Stomach smooth muscle (tissue), 2 donors: ENCODE data around the gene EIF1.

Source experiments
- H3K27ac ChIP-seq: one replicate; pipeline ENCODE4 v1.7.0; 2013; ENCODE audit warnings: mild to moderate bottlenecking, low read length, inconsistent platforms
- H3K27me3 ChIP-seq, 2 donors: one replicate each; pipeline ENCODE4 v1.7.0; 2013; ENCODE audit warnings: low read length in 2 of 2; ENCODE audit not compliant: insufficient read depth in 2 of 2, control insufficient read depth in 1 of 2
- H3K36me3 ChIP-seq, 2 donors: one replicate each; pipeline ENCODE4 v1.7.0; 2013; ENCODE audit warnings: low read length in 2 of 2; ENCODE audit not compliant: control insufficient read depth in 2 of 2, insufficient read depth in 2 of 2
- H3K4me1 ChIP-seq: one replicate; pipeline ENCODE4 v1.7.0; 2013; ENCODE audit warnings: low read length; ENCODE audit not compliant: control insufficient read depth, insufficient read depth
- H3K4me3 ChIP-seq, 2 donors: one replicate each; pipeline ENCODE4 v1.7.0; 2013; ENCODE audit warnings: low read length in 2 of 2
- H3K9ac ChIP-seq, 2 donors: one replicate each; pipeline ENCODE4 v1.7.0; 2013; ENCODE audit warnings: low read length in 2 of 2, mild to moderate bottlenecking in 1 of 2
- H3K9me3 ChIP-seq, 2 donors: one replicate each; pipeline ENCODE4 v1.7.0; 2013; ENCODE audit warnings: low read length in 2 of 2; ENCODE audit not compliant: control insufficient read depth in 2 of 2
- donor health status: healthy.
- donor health status: Pancreatic carcinoma.

EIF1 gene

DNA sequence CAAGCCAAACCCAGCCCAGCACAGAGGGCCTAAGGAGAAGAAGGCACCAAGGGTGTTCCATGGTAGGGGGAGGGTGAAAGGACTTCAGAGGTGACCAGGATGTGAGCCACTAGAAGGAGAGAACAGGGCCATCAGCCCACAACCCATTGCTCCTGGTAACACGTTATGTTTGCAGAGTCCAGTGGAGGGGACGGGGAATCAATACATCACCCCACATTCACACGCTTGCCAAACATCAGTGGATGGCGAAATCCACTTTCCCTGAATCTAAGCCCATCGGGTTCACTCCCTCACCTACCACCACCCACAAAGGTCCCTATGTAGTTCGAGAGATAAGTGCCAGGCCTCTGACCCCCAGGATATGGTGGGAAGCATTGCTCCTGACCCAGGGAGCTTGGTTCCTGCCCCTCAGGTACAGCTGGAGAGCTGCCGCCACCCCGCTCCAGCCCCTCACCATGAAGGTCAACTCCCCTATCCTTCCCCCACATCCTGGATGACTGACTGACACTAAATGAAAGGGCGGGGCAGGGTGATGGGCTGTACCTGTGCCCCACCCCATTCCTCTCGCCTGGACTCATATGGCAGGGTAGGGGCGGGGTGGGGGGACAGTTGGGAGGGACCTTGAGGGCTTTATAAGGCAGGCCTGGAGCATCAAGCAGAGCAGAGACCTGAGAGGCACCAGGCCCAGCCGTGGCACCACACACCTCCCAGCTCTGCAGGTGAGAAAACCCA, 23.1 kb downstream of the EIF1 start, which contains the start of gene GAST:
Gene GAST (plus strand): TSS at position 663 of the 732 bp plus-strand sequence. CDS start 3,106 bp downstream, outside the sequence.
- peaks cover 0 to 2% of the 10 kb centered on the region in 2 donors for H3K27me3 ChIP-seq
- no peak within 1 kb of the TSS for H3K9ac ChIP-seq
- H3K27ac ChIP-seq, result no peak within 1 kb of the TSS
- H3K4me3 ChIP-seq, result no peak within 1 kb of the TSS
- H3K36me3 ChIP-seq, result no peaks in the 10 kb centered on the region
- H3K9me3 ChIP-seq, result no peaks in the 10 kb centered on the region
- no peaks in the 10 kb centered on the region for H3K4me1 ChIP-seq

DNA sequence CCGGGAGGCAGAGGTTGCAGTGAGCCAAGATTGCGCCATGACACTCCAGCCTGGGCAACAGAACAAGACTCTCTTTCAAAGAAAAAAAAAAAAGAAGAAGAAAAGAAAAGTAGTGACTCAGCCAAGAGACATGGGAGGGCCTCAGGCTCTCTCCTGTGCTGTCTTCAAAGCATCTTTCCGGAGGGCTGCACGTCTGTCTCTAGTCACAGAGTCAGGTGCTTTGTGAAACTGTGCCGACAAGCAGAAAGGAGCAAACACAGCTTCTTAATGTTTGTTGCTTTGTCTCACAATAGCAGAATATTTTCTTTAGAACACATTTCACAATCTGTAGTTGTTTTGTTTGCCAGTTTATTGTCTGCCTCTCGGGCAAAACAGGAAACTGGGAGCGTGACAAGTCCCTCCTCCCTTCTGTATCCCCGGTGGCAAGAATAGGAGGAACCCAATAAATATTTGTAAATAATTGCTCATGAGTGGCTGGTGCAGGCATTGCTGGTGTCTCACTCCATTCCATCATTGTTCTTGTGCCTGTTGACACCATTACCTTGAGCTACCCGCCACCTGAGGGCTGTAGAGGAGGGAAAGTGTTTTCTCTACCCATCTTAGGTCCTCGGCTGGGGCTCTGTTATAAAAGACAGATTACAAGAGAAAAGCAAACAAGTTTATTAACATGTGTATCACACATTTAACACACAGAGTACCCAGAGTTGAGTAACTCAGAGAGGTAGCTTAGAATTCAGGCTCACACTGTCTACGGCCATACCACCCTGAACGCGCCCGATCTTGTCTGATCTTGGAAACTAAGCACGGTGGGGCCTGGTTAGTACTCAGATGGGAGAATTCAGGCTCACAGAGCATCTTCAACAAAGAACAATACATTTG, 29.0 kb downstream of the EIF1 start:
- Histone ChIP-seq H3K27ac (no peak overlapping the region), H3K4me3 (no peak overlapping the region), H3K9ac (no peak overlapping the region), H3K27me3 (no peaks in the 10 kb centered on the region), H3K4me1 (peaks cover 2% of the 10 kb centered on the region), H3K36me3 (no peaks in the 10 kb centered on the region), H3K9me3 (no peaks in the 10 kb centered on the region)

DNA sequence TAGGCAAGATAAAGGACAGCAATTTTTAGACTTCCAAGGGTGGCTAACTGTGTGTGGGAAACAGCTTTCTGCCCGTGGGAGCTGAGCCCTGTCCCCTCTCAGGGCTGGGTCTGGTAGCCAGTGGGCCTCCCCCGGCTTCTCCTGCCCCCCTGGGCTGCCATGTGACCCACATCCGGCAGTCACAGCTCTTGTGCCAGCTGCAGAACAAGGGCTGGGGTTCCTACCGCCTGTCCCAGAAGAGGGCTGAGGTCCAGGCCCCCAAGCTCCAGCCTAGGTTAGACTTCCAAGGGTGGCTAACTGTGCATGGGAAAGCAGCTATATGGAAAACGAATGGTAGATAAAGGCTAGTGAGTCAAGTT, 29.6 kb downstream of the EIF1 start:
- H3K36me3 ChIP-seq, result no peaks in the 10 kb centered on the region
- H3K4me3 ChIP-seq, result no peak overlapping the region
- H3K9me3 ChIP-seq, result no peaks in the 10 kb centered on the region
- H3K27ac ChIP-seq, result no peak overlapping the region
- no peak overlapping the region for H3K9ac ChIP-seq
- H3K4me1 ChIP-seq, result peaks cover 2% of the 10 kb centered on the region
- no peaks in the 10 kb centered on the region for H3K27me3 ChIP-seq

DNA sequence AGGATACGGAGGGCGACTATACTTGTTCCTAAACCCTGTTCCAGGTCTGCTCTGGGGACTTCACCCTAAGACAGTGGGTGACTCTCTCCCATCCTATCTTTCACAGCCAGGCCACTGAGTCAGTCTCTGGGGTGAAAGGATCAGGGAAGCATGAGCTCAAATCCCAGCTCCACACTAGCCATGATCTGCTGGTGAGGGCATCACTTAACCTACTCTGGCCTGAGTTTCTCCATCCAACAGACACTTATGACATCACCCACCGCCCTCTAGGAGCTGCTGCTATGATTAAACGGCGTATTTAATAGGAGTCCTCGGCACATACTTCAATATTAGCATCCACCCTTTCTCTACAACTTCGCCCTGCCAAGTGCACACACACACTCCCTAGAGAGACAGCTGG, 33.5 kb downstream of the EIF1 start:
- no peaks in the 10 kb centered on the region for H3K36me3 ChIP-seq
- peaks cover 2% of the 10 kb centered on the region for H3K4me1 ChIP-seq
- no peak overlapping the region for H3K9ac ChIP-seq
- no peak overlapping the region for H3K27ac ChIP-seq
- H3K9me3 ChIP-seq, result no peaks in the 10 kb centered on the region
- no peak overlapping the region for H3K4me3 ChIP-seq
- no peaks in the 10 kb centered on the region for H3K27me3 ChIP-seq

DNA sequence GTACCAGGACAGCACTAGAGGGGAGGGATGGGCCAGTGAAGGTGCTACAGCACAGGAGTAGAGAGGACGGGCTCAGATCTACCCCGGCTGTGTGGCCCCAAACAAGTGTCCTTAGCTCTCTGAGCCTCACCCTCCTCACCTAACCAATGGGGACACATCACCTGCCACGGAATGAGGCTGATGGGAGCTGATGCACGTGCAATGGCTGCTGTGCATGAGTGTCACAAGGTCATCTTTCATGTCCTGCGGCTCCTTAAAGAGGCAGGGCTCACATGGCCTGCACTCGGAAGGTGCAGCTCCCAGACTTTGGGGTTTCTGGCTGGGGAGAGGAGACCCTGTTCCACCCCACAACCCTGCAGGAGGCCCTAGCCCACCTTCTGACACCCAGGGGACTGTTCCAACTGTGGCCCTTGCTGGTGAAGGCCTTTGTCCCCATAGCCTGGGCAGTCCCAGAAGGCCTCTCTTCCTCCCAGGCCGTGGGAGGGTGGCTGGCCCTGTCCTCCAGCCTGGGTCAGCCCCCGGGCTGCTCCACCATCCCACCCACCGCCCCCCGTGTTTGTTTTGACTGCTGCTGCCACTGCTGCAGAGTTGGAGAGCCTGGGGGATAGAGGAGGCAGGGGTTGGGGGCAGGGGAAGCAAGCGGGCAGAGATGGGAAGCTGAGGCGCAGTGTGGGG, 35.3 kb downstream of the EIF1 start:
- Histone ChIP-seq H3K4me3 (no peak overlapping the region), H3K9ac (no peak overlapping the region), H3K4me1 (no peaks in the 10 kb centered on the region), H3K27me3 (peaks cover 0 to 2% of the 10 kb centered on the region in 2 donors), H3K27ac (no peak overlapping the region), H3K36me3 (no peaks in the 10 kb centered on the region), H3K9me3 (no peaks in the 10 kb centered on the region)

DNA sequence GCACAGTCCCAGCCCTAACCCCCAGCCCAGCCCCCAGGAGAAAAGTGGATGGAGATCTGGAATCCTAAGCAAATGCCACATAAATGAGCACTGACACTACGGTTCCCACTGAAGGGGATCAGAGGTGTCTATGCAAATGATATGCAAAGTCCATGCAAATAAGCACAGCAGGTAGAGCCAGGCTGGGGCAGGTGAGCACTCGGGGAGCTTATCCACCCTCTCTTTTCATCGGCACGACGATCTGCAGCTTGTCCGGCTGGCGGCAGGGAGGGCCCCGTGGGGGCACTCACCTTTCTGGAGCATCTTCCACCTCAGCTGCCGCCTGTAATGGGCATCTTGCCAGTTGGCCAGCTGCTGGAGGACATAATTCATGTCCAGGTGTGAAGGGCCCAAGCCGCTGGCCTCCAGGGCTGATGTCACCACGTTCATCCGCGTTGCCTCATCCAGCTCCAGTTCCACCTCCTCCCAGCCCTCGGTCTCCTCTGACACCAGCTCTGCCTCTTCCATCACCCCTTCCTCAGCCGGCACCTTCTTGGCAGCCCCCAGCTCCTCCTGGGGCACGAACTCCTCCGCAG, 35.9 kb downstream of the EIF1 start:
- Histone ChIP-seq H3K27me3 (peaks cover 0 to 2% of the 10 kb centered on the region in 2 donors), H3K4me1 (no peaks in the 10 kb centered on the region), H3K9me3 (no peaks in the 10 kb centered on the region), H3K27ac (no peak overlapping the region), H3K4me3 (no peak overlapping the region), H3K9ac (no peak overlapping the region), H3K36me3 (no peaks in the 10 kb centered on the region)

DNA sequence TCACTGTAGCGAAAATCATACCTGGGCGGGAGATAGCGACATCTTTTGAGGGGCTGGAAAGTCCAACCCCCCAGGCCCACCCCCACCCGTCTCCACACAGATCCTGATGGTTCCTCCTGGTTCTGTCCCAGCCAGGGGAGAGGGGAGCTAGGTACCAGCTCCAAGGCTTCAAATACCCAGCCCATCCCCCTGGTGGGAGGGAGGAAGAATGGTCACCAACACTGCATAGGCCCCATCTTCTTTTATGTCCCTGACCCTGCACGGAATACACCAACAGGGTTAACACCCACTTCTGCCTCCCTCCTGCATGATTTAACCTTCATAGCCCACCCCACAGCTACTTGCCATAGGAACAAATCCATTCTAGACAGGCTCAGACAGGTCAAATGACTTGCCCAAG, 36.4 kb downstream of the EIF1 start:
- no peak overlapping the region for H3K9ac ChIP-seq
- no peaks in the 10 kb centered on the region for H3K9me3 ChIP-seq
- peaks cover 0 to 2% of the 10 kb centered on the region in 2 donors for H3K27me3 ChIP-seq
- no peaks in the 10 kb centered on the region for H3K36me3 ChIP-seq
- no peak overlapping the region for H3K4me3 ChIP-seq
- H3K27ac ChIP-seq, result no peak overlapping the region
- no peaks in the 10 kb centered on the region for H3K4me1 ChIP-seq

DNA sequence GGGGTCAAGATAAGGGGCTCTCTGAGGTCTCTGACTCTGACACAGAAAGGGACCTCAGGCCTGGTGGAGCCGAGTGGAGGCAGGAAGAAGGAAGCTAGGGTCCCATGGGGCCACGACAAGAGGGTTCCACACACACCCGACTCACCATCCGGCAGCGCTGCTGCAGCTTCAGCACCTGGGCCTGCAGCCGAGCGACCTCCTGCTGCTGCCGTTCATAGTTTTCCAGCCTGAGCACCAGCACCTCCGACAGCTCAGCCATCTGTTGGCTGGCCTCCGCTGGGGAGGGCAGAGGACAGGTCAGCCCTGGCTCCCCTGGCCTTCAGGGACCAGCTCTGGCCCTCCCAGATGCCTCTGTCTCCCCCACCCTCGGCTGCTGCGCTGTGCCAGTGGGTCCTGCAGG, 39.4 kb downstream of the EIF1 start:
- Histone ChIP-seq H3K4me1 (no peaks in the 10 kb centered on the region), H3K27me3 (peaks cover 6 to 19% of the 10 kb centered on the region in 2 donors), H3K4me3 (no peak overlapping the region), H3K9ac (no peak overlapping the region), H3K9me3 (no peaks in the 10 kb centered on the region), H3K36me3 (no peaks in the 10 kb centered on the region), H3K27ac (no peak overlapping the region)

DNA sequence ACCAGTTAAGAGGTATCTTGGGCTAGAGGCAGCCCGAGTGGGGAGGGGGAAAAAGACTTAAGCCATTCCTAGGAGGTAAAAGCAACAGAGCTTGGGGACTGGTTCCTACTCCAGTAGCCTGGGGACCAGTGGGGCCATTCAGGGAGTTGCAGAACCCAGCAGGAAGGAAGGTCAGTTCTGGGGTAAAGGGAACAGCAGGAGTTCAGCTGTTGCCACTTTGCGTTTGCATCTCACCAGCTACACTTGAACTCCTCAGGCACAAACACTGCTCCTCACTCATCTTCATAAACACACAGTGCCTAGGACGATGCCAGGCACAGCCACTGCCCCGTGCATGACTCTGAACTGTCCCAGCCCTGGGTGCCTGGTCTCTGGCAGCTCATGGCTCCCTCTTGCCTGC, 41.8 kb downstream of the EIF1 start:
- Histone ChIP-seq H3K4me1 (peaks cover 14% of the 10 kb centered on the region), H3K36me3 (no peaks in the 10 kb centered on the region), H3K9me3 (no peaks in the 10 kb centered on the region), H3K27ac (no peak overlapping the region), H3K9ac (no peak overlapping the region), H3K4me3 (no peak overlapping the region), H3K27me3 (peaks cover 19 to 33% of the 10 kb centered on the region in 2 donors)

DNA sequence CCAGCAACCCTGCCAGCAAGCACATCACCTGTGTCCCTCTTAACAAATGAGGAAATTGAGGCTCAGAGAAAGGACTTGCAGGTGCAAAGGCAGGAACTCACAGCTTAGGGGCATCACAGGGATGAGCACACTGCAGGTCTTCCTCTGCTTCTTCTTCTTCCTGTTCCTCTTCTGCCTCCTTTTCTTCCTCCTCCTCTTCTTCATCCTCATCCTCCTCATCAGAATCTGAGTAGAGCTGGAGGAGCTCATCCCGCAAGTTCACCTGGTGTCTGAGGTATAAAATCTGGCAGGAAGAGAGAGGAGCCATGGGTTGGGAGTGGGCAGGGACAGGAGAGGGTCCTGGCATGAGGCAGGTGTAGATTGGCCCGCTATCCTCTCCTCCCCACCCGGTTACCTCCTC, 43.2 kb downstream of the EIF1 start:
- H3K9ac ChIP-seq, result no peak overlapping the region
- no peaks in the 10 kb centered on the region for H3K36me3 ChIP-seq
- no peak overlapping the region for H3K4me3 ChIP-seq
- H3K27ac ChIP-seq, result no peak overlapping the region
- H3K4me1 ChIP-seq, result peaks cover 14% of the 10 kb centered on the region
- peaks cover 28 to 43% of the 10 kb centered on the region in 2 donors for H3K27me3 ChIP-seq
- H3K9me3 ChIP-seq, result no peaks in the 10 kb centered on the region
